Choroid plexus epithelial cell (primary cell): Measurements from ENCODE around the gene SLIT2.

ENCODE experiments used
- DNase-seq: peaks from one replicate; pipeline ENCODE4 v3.0.0-alpha.2; 2010; ENCODE audit warnings: low read depth
- H3K4me3 ChIP-seq: 2 replicates; pipeline ENCODE4 v1.5.1; 2011; ENCODE audit warnings: low read depth, mild to moderate bottlenecking, control low read depth, low read length, moderate library complexity
- TF ChIP-seq, protein P1 (sequence below): conservative IDR thresholded peaks from 2 replicates; pipeline ENCODE4 v1.5.1; 2011; ENCODE audit warnings: low read depth, mild to moderate bottlenecking, control low read depth, inconsistent platforms, low read length, moderate library complexity

SLIT2 gene

DNA sequence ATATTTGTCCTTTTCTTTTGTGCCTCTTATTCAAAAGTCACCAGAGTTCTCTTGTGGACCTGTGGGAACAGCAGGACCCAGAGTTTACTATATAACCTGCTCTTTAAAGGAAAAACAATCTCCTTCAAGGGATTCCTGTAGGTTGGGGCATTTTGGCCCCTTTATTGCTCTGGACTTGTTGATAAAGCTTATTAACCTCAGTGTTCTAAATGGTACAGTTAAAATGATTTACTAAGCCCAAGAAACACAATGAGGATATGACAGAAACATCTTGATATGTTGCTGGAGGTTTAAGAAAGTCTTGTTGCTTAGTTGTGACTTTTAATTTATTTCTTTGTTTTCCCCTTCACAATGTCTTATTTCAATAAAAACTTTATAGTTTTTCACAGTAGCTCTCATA, 46.8 kb downstream of the SLIT2 start:
- no peak for DNase-seq
- TF ChIP-seq, protein P1, sequence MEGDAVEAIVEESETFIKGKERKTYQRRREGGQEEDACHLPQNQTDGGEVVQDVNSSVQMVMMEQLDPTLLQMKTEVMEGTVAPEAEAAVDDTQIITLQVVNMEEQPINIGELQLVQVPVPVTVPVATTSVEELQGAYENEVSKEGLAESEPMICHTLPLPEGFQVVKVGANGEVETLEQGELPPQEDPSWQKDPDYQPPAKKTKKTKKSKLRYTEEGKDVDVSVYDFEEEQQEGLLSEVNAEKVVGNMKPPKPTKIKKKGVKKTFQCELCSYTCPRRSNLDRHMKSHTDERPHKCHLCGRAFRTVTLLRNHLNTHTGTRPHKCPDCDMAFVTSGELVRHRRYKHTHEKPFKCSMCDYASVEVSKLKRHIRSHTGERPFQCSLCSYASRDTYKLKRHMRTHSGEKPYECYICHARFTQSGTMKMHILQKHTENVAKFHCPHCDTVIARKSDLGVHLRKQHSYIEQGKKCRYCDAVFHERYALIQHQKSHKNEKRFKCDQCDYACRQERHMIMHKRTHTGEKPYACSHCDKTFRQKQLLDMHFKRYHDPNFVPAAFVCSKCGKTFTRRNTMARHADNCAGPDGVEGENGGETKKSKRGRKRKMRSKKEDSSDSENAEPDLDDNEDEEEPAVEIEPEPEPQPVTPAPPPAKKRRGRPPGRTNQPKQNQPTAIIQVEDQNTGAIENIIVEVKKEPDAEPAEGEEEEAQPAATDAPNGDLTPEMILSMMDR, result no peak
- no peak overlapping the region for H3K4me3 ChIP-seq

DNA sequence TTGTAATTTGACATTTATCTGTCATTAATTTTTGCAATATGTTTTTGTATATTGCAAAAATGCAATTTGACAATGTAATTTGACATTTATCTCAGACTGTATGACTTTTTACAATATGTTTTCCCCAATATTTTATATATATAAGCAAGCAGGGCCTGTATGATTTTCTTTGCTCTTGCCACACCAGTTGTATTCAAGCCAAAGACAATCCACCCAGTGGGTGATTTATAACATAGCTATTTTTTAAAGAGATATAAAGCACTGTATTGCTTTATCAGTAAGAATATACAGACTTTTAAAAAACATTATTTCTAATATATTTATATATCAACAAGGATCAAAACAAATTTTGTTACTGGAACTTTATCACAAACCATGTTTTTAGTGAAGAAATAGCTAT, 47.3 kb downstream of the SLIT2 start:
- no peak overlapping the region for H3K4me3 ChIP-seq
- DNase-seq, result no peak
- TF ChIP-seq, protein P1, result no peak

DNA sequence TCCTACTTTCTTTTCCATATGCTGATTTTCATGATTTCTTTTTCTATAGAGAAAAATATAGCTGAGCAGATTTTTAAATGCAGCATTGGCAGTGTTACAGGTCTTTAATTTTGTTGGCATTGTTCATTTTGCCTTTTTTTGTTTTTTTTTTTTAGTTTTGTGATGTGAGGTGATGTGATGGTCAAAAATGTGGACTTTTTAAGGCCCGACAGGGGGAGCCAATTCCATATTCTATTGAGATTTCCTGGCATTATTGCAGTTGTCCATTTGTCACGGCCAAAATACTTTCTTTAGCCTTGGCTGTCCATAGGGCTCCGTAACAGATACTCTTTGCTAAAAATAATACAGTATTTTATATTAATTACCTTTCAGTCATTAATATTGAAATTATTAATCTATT, 47.8 kb downstream of the SLIT2 start:
- H3K4me3 ChIP-seq, result no peak overlapping the region
- DNase-seq, result peak; percentile 75
- TF ChIP-seq, protein P1, result peak; percentile 67

DNA sequence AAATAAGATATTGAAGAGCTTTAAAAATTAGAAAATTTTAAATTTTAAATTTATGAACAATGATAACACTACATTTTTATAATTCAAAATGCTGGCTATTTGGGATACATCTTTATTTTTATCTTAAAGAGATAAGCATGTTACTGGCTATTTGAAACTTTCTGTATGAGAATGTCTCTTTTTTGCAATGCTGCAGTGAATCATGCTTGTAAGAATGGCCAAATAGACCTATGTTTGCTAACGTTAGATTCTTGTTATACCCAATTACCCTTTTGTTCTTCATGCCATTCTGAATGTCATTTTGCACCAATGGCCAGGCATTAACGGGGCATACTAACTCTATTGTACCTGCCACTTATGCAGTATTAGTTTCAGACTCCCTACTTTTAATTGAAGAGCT, 49.5 kb downstream of the SLIT2 start:
- TF ChIP-seq, protein P1, result no peak
- no peak for DNase-seq
- no peak overlapping the region for H3K4me3 ChIP-seq
